Esophagus muscularis mucosa (tissue), 3 donors: ENCODE results near the gene FCGBP.

Experiments used
- POLR2A ChIP-seq: fragments of 450-650 bp; IDR thresholded peaks from one replicate; pipeline ENCODE4 v1.6.1; 2017; ENCODE audit warnings: antibody characterized with exemption, moderate library complexity, mild to moderate bottlenecking, low read depth
- TF ChIP-seq, protein P1 (sequence below), 3 experiments: fragments of 200-600 bp in 2 of 3; fragments of 450-650 bp in 1 of 3; sonication (generic) in 2 of 3; IDR thresholded peaks; one replicate each; pipeline ENCODE4 v1.5.1; 2017 to 2019; ENCODE audit warnings: antibody characterized with exemption in 3 of 3, mild to moderate bottlenecking in 2 of 3, moderate library complexity in 1 of 3

DNA sequence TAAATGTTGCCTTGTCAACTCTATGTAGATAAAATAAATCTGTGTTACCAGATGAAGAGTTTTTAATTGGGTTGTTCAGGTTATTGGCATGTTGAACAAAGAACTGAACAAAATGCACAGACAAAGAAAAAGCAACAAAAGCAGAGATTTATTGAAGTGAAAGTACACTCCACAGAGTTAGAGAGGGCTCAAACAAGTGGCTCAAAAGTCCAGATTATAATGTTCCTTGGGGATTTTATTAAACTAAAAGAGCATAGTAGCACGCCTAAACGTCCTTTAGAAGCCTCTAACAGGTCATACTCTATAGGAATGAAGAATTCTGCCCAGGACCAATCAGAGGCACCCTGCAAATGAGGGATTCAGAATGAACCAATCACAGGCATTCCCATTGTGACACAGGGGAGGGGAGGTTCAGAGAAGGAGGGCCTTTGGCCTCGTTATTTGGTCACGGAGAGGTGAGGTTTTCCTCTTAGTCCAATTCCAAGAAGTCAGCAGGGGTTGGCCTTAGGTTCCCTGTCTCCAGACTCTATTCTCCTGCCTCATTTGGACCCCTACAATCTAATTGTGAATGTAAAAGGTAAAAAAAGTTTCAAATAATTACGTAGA is 49.4 kb upstream of the FCGBP start:
- TF ChIP-seq, protein P1, sequence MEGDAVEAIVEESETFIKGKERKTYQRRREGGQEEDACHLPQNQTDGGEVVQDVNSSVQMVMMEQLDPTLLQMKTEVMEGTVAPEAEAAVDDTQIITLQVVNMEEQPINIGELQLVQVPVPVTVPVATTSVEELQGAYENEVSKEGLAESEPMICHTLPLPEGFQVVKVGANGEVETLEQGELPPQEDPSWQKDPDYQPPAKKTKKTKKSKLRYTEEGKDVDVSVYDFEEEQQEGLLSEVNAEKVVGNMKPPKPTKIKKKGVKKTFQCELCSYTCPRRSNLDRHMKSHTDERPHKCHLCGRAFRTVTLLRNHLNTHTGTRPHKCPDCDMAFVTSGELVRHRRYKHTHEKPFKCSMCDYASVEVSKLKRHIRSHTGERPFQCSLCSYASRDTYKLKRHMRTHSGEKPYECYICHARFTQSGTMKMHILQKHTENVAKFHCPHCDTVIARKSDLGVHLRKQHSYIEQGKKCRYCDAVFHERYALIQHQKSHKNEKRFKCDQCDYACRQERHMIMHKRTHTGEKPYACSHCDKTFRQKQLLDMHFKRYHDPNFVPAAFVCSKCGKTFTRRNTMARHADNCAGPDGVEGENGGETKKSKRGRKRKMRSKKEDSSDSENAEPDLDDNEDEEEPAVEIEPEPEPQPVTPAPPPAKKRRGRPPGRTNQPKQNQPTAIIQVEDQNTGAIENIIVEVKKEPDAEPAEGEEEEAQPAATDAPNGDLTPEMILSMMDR (IDR thresholded peaks at IDR 0.05): no peak
- TF ChIP-seq POLR2A: no peak
